ENCODE measurements around the gene LRRC23. TPM values are rescaled to one million over a fixed set of nuclear protein-coding genes. Genes with fewer than 3 reads are reported as not detected.

LRRC23 gene
- total RNA-seq, 4 donors from 2014 or later, result 0.29 to 13.5 (median 10.6) TPM

- Histone ChIP-seq H3K4me3 (peak overlapping the region in 1 of 2 donors; percentile 12), H3K36me3 (no peaks in the 10 kb centered on the region), H3K9me3 (no peaks in the 10 kb centered on the region), H3K4me1 (peaks cover 3% of the 10 kb centered on the region in 2 donors), H3K27ac (peak overlapping the region; percentile 86 to 89), H3K27me3 (no peaks in the 10 kb centered on the region)
- TF ChIP-seq POLR2A (IDR thresholded peaks at IDR 0.05) (no peak), CTCF (IDR thresholded peaks at IDR 0.05) (no peak)
- no peak for DNase-seq
- intact Hi-C loops (cut with DNase I; ENCODE audit: low total_unique reads), result no loop called here
Measured at GRCh38 chr12:6962285-6963015, 57.8 kb downstream of the LRRC23 start.

- intact Hi-C loops (cut with DNase I; ENCODE audit: low total_unique reads), result no loop called here
- Histone ChIP-seq H3K36me3 (no peaks in the 10 kb centered on the region), H3K4me3 (no peak overlapping the region), H3K27ac (peak overlapping the region; percentile 86 to 89), H3K27me3 (no peaks in the 10 kb centered on the region), H3K9me3 (no peaks in the 10 kb centered on the region), H3K4me1 (peaks cover 3% of the 10 kb centered on the region in 2 donors)
- DNase-seq, result no peak
- no peak for TF ChIP-seq CTCF (IDR thresholded peaks at IDR 0.05)
- TF ChIP-seq POLR2A (IDR thresholded peaks at IDR 0.05), result peak in 1 of 2 donors; percentile 54
Measured at GRCh38 chr12:6963016-6963731, 58.6 kb downstream of the LRRC23 start.

MicroRNA genes within 50 kb of the gene (microRNA counts, 767-probe panel; counts per million panel counts)
- 0 counts per million in 2 donors for microRNA hsa-miR-141-3p
- 0 counts per million in 2 donors for microRNA hsa-miR-200c-3p

Small RNAs within 50 kb of the gene (microRNA-seq; reads per million reads assigned to microRNA genes)
- gene MIR141 (ENCODE audit: borderline microRNAs expressed, borderline replicate concordance) (2.9 reads per million), gene MIR200C (ENCODE audit: borderline microRNAs expressed, borderline replicate concordance) (137 reads per million, percentile 61 among the genes with 10 or more reads in this experiment)

Small RNAs within 50 kb of the gene (small RNA-seq; reads per million reads assigned to genes)
- gene MIR141 (0.24 reads per million), gene MIR200C (0.18 reads per million), gene RNU7-1 (not detected)

Other genes starting within 250 kb of the LRRC23 start
- 100 to 1,000 TPM in 1 of 4 donors, 10 to 100 TPM in 3; 25.2 to 180 (median 62.0) TPM for gene ING4, start 241.7 kb upstream of the LRRC23 start, total RNA-seq
- 10 to 100 TPM; 13.6 to 71.3 (median 33.1) TPM for gene ZNF384, start 215.4 kb upstream of the LRRC23 start, total RNA-seq
- 10 to 100 TPM in 1 of 4 donors, 1 to 10 TPM in 1, under 1 TPM in 1, not detected in 1; 0.55 to 11.5 (median 1.5) TPM for gene PIANP, start 204.0 kb upstream of the LRRC23 start, total RNA-seq
- gene COPS7A, start 180.8 kb upstream of the LRRC23 start, total RNA-seq, result 10 to 100 TPM; 35.6 to 50.3 (median 37.7) TPM
- gene MLF2, start 151.7 kb upstream of the LRRC23 start, total RNA-seq, result 100 to 1,000 TPM; 124 to 408 (median 147) TPM
- 100 to 1,000 TPM; 105 to 853 (median 140) TPM for gene PTMS, start 138.5 kb upstream of the LRRC23 start, total RNA-seq
- 10 to 100 TPM in 1 of 4 donors, 1 to 10 TPM in 2, under 1 TPM in 1; 0.41 to 14.6 (median 4.0) TPM for gene LAG3, start 132.3 kb upstream of the LRRC23 start, total RNA-seq
- 10 to 100 TPM in 2 of 4 donors, 1 to 10 TPM in 2; 1.0 to 24.3 (median 10.4) TPM for gene CD4, start 115.3 kb upstream of the LRRC23 start, total RNA-seq
- 10 to 100 TPM in 1 of 4 donors, 1 to 10 TPM in 2, under 1 TPM in 1; 0.29 to 23.1 (median 3.4) TPM for gene GPR162, start 83.0 kb upstream of the LRRC23 start, total RNA-seq
- gene P3H3, start 76.4 kb upstream of the LRRC23 start, total RNA-seq, result 10 to 100 TPM; 27.4 to 90.1 (median 59.9) TPM
- gene GNB3, start 63.9 kb upstream of the LRRC23 start, total RNA-seq, result 10 to 100 TPM in 1 of 4 donors, 1 to 10 TPM in 1, under 1 TPM in 1, not detected in 1; under 0.01 to 18.3 (median 2.7) TPM
- 1 to 10 TPM in 1 of 4 donors, under 1 TPM in 1, not detected in 2; 0.76 to 9.6 TPM for gene CDCA3, start 53.5 kb upstream of the LRRC23 start, total RNA-seq
- 10 to 100 TPM; 37.1 to 68.6 (median 52.8) TPM for gene USP5, start 52.7 kb upstream of the LRRC23 start, total RNA-seq
- gene TPI1, start 37.3 kb upstream of the LRRC23 start, total RNA-seq, result 100 to 1,000 TPM; 159 to 307 (median 240) TPM
- 10 to 100 TPM in 1 of 4 donors, 1 to 10 TPM in 3; 2.8 to 11.3 (median 5.0) TPM for gene SPSB2, start 31.5 kb upstream of the LRRC23 start, total RNA-seq
- gene ENO2, start 9.8 kb downstream of the LRRC23 start, total RNA-seq, result 10 to 100 TPM in 3 of 4 donors, 1 to 10 TPM in 1; 9.7 to 84.7 (median 24.4) TPM
- gene ATN1, start 23.1 kb downstream of the LRRC23 start, total RNA-seq, result 100 to 1,000 TPM in 1 of 4 donors, 10 to 100 TPM in 3; 10.8 to 283 (median 28.7) TPM
- not detected for gene RNU7-1, start 39.0 kb downstream of the LRRC23 start, total RNA-seq
- 1,000 to 10,000 TPM in 2 of 4 donors, 100 to 1,000 TPM in 2; 259 to 2,496 (median 1,289) TPM for gene C12orf57, start 39.2 kb downstream of the LRRC23 start, total RNA-seq
- gene PTPN6, start 46.5 kb downstream of the LRRC23 start, total RNA-seq, result 10 to 100 TPM in 2 of 4 donors, under 1 TPM in 2; 0.59 to 19.8 (median 5.9) TPM
- gene PHB2, start 65.8 kb downstream of the LRRC23 start, total RNA-seq, result 100 to 1,000 TPM; 129 to 167 (median 145) TPM
- gene EMG1, start 66.1 kb downstream of the LRRC23 start, total RNA-seq, result 10 to 100 TPM; 25.9 to 62.8 (median 44.0) TPM
- 10 to 100 TPM; 10.2 to 45.1 (median 17.1) TPM for gene LPCAT3, start 113.7 kb downstream of the LRRC23 start, total RNA-seq
- gene C1S, start 155.9 kb downstream of the LRRC23 start, total RNA-seq, result 100 to 1,000 TPM; 172 to 554 (median 468) TPM
- 100 to 1,000 TPM; 128 to 571 (median 411) TPM for gene C1R, start 187.6 kb downstream of the LRRC23 start, total RNA-seq
- gene C1RL, start 204.4 kb downstream of the LRRC23 start, total RNA-seq, result 100 to 1,000 TPM in 1 of 4 donors, 10 to 100 TPM in 3; 15.4 to 121 (median 37.4) TPM
- 10 to 100 TPM in 1 of 4 donors, 1 to 10 TPM in 2, not detected in 1; 2.4 to 26.5 (median 8.2) TPM for gene RBP5, start 224.1 kb downstream of the LRRC23 start, total RNA-seq
- gene CLSTN3, start 225.5 kb downstream of the LRRC23 start, total RNA-seq, result 100 to 1,000 TPM in 1 of 4 donors, 10 to 100 TPM in 3; 48.1 to 113 (median 94.7) TPM